Measurements from ENCODE around the gene ESR1.

GRCh38 chr6:152147269-152147668 is 339.8 kb downstream of the ESR1 start:
- no peak for TF ChIP-seq CTCF (optimal IDR thresholded peaks at IDR 0.05 in 1 of 3, IDR thresholded peaks at IDR 0.05 in 1 of 3, conservative IDR thresholded peaks at IDR 0.05 in 1 of 3; ENCODE audit: extremely low read depth in 1 of 3, insufficient read depth in 2 of 3, low read length in 3 of 3)
- no peak for TF ChIP-seq EZH2 (IDR thresholded peaks at IDR 0.05; ENCODE audit: low read length)

Measured in keratinocyte (primary cell).